ENCODE data around the gene CANX.

The CANX gene

DNA sequence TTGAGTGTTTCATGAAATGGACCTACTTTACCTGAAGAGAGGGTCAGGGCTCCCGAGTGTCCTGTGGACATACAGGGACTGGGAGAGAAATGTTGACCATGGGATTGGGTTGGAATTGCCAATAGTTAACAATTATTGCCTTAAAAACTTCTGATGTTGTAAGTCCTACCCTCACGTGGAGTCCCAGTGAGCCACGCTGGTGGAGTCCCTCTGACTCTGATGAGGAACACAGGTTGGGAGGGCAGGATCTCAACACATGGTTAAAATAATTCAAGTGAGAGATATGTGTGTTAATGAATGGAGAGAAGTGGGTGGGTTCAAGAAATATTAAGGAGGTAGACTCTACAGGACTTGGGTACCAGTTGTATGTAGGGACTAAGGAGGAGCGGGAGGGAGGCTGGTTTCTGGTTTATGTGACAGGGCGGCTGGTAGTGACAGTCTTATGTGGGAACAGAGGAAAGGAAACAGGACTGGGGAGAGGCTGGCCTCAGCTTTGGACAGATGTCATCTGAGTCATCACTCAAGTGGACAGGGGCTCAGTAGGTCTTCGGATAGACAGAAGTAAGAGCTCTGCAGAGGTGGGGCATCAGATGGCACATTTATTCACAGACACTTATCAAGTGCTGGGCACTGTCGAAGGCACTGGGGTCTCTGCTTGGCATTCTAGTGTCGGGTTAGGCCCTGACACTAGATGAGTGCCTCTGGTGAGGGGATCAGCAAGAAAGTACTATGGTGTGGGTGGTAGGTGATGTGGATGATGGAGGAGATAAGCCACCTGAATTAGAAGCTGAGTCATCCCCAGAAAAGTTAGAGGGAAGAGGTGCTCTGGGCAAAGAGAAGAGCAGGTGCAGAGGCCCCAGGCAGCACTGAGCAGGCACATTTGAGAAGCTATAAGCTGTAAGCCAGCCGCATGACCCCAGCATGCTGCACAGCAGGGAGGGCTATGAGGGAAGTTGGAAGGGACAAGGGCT is 61.1 kb downstream of the CANX start:
- DNase-seq, result no peak

GRCh38 chr5:179762079-179762780 is 63.5 kb downstream of the CANX start:
- DNase-seq, result no peak

DNA sequence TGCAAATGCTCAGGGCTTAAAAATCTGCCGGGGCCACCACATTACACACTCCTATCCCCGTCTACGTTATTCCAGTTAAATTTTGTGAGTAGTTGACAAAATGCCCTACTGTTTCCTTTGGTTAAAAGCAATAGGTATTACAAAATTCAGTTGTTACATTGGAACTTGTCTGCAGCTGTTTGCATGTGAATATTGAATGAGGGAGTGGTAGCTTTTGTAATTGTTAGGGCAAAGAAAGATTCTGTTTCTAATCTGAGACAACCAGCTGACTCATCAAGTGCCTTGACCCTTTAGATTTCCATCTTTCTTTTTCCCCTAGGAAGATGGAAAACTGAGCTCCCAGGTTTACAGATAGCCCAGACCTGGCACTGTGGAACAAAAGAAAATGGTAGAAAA is 64.0 kb downstream of the CANX start:
- no peak for DNase-seq

GRCh38 chr5:179763215-179763945 is 64.6 kb downstream of the CANX start:
- peak; percentile 63 for DNase-seq

GRCh38 chr5:179764056-179764455 is 65.3 kb downstream of the CANX start:
- DNase-seq, result no peak

DNA sequence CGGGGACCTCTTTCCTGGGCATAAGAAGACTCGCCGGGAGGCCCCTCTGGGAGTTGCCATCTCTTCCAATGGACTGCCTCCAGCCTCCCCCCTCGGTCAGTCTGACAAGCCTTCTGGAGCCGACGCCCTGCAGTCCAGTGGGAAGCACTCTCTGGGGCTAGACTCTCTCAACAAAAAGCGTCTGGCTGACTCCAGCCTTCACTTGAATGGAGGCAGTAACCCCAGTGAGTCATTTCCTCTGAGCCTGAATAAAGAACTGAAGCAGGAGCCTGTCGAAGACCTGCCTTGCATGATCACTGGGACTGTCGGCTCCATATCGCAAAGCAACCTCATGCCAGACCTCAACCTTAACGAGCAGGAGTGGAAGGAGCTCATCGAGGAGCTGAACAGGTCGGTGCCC is 66.6 kb downstream of the CANX start:
- no peak for DNase-seq

- DNase-seq, result no peak
These were observed 67.4 kb downstream of the CANX start for GRCh38 chr5:179766021-179766725.

GRCh38 chr5:179766726-179767455 is 68.1 kb downstream of the CANX start:
- DNase-seq, result no peak

- DNase-seq, result no peak
These were observed 68.8 kb downstream of the CANX start for GRCh38 chr5:179767496-179768100.

DNA sequence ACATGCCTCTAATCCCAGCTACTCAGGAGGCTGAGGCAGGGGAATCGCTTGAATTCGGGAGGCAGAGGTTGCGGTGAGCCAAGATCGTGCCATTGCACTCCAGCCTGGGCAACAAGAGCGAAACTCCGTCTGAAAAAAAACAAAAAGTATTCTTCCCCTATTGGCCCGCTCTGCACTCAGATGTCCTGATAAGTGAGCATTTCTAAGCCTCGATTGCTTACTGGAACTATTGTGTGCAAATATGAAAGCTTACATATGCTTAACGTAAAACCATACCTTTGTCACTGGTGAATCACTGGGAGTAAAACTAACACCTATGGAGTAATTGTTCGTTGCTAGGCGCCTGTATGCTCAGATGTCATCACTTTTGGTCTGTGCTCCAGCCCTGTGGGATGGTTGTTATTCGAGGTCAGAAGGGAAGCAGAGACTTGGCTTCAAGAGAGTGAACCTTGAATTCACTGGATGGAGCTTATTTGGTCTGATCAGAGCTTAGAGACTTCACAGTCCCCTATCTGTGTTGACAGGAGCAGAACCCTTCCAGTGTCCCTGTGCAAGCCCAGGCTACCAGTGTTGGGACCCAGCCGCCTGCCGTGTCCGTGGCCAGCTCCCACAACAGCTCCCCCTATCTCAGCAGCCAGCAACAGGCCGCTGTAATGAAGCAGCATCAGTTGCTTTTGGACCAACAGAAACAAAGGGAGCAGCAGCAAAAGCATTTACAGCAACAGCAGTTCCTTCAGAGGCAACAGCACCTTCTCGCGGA is 69.7 kb downstream of the CANX start:
- no peak for DNase-seq

- DNase-seq, result no peak
These were observed 70.5 kb downstream of the CANX start for GRCh38 chr5:179769271-179769670.

GRCh38 chr5:179769796-179770195 is 71.0 kb downstream of the CANX start:
- DNase-seq, result no peak

GRCh38 chr5:179771311-179771895 is 72.6 kb downstream of the CANX start:
- no peak for DNase-seq

DNA sequence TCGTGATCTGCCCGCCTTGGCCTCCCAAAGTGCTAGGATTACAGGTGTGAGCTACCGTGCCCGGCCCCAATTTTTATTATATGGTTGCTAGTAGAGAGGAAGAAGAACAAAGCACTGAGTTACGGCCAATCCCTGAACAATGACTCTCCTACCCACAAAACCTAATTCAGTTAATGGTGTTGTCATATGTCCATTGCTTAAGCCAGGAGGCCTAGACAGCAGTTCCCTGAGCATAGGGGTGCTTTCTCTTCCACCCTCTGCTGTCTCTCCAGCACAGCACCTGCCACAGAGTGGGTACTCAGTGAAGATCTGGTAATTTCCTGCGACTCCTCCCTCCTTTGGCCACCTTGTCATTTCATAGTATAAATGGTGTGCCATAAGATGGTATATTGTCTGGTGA is 73.6 kb downstream of the CANX start:
- DNase-seq, result no peak

- no peak for DNase-seq
These were observed 74.9 kb downstream of the CANX start for GRCh38 chr5:179773686-179774040.

DNA sequence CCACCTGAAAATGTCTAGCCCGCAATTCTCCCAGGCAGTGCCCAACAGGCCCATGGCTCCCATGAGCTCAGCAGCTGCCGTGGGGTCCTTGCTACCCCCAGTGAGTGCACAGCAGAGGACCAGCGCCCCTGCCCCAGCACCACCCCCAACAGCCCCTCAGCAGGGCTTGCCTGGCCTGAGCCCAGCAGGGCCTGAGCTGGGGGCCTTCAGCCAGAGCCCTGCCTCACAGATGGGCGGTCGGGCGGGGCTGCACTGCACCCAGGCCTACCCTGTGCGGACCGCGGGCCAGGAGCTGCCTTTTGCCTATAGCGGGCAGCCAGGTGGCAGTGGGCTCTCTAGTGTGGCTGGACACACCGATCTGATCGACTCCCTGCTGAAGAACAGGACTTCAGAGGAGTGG is 75.7 kb downstream of the CANX start:
- DNase-seq, result no peak

GRCh38 chr5:179776411-179776938 is 77.7 kb downstream of the CANX start:
- DNase-seq, result no peak

DNA sequence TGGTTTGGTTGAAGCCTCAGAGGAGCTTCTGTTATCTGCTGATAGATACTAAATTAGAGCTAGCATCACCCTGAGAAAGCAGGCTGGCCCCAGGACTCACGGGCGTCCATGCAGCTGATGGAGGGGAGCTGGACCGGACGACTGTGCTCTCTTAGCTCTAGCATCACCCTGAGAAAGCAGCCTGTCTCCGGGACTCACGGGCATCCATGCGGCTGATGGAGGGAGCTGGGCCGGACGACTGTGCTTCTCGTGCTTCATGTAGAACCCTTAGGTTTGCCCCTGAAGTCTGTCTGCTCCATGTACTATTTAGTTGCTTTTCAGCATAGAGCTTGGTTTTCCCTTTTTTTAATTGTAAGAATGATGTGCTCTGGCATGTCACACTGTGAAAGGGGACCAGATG is 78.7 kb downstream of the CANX start:
- DNase-seq, result no peak

GRCh38 chr5:179777909-179778308 is 79.1 kb downstream of the CANX start:
- DNase-seq, result no peak

DNA sequence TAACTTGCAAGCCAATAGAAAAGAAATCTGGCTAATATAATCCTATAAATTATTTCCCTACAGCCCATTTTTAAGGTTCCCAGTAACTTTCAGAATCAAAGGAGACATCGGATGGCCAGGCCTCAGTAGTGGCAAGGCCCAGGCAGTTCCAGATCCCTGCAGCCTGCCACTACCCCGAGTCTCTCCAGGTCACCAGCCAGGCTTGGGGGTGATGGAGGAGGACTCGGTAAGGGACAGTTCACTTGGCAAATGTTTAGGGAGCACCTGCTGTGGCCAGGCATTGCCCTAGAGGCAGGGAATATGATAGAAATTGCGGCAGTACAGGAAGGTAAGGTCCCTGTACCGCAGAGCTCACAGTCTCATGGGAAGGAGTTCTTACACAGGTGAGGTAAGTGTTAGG is 79.8 kb downstream of the CANX start:
- no peak for DNase-seq
